Posterior cingulate gyrus (tissue), 11 donors: ENCODE data around the gene PSMB5.
A peak's percentile ranks its signal among the peaks of the same experiment; 100 is the strongest.

Experiments used
- DNase-seq, 10 donors: peaks; one replicate each; pipeline versions ENCODE4 v3.0.0 to v3.0.0-alpha.2; 2020 to 2021; ENCODE audit warnings: mixed read lengths in 3 of 10
- intact Hi-C: fragments of 100-400 bp; cut with DNase I; formaldehyde crosslinking; loops from one replicate; pipeline ENCODE4 v1.15.1; 2023

PSMB5 gene

DNA sequence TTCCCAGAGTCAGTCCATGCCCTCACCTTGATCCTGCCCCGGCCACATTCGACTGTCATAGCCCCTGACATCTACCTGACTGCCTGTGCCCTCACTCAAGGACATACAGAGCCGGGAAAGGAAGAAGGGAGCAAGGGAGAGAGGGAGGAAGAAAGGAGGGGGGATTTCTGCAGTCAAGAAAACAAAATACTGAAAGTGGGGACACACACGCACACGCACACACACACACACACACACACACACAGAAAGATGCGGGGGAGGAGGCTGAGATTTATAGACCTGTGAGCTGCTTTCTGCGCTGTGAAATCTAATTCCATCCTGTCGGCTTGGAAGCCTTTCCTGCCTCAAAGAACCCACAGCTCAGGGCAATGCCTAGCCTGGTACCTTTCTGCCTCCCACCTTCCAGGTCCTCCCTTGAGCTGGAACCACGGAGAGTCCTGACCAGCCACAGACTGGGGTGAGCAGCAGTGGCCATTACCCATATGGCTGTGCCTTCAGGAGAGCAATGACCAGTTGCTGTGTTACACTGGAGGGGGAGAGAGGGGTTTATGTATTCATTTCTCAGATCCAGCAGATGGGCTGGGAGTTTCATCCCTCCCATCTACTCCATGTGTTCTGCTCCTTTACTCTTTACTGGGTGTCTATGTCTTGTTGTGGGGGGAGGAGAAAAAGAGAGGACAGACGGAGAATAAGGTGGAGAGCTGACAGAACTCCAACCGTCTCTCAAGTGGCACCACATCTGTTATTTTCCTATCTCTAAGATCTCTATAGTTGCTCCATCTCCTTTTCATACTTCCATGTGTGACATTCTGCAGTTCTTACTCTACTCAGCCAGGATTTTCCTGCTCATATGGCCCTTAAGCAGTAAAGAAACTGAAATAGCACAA is 37.7 kb downstream of the PSMB5 start:
- no peak for DNase-seq
- intact Hi-C loops, result no loop called here

DNA sequence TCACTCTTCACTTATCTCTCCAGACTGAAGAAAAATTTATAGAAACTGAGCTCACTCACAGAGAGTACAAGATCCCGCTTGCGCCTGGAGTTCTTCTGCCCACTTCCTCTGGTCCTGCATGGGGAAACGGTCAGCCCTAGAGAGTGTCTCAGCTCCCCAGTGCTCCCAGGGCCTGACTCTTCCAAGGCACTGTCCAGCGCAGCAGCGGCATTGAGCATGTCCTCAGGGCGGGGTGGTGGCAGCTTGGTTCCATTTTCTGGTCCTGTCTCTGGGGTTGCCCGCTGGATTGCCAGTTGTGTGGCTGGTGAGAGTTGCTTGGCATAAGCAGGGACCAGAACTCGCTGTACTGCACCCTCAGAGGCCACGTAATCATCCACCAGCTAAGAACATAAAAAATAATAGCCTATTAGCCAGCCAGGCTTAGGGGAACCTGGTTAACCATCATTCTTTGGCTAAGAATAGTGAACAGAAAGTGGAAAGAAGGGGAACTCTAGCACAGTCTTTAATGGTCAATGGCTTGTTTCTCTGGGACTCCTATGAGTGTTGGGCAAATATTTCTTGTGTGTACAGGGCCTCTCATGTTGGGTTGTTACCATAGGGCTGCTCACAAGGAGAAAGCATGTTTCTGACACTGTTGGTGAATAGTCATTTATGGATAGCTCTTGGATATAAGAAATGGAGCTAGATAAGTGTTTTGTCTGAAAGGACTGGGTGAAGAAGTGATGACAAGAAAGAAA is 38.6 kb downstream of the PSMB5 start:
- DNase-seq, result no peak
- intact Hi-C loops, result loop anchor here (2.0 kb wide), 1 partner anchor 63 kb away; no protein-coding TSS in a partner anchor

GRCh38 chr14:22994762-22995275 is 39.9 kb downstream of the PSMB5 start:
- no peak for DNase-seq

DNA sequence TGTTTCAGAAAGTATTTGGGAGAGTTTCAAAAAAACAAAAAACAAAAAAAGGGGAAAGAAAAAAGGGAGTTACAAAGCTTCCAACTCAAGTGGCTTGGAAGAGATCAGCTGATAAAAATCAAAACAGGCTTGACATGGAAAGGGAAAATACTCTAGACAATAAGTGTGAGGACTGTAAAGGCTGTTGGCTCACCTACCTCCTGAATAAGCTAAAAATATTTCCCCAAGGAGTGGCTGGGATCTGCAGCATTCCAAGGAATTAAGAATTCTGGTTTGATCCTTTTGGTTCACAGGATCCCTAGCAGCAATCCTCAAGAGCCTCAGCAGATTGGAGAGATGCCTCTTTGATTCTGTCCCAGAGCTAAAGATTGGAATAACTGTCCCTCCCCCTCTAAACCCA is 41.2 kb downstream of the PSMB5 start:
- DNase-seq, result no peak
- intact Hi-C loops, result no loop called here

More at GRCh38 chr14:22994762-22995275, 39.9 kb downstream of the PSMB5 start:
- intact Hi-C loops, result loop anchor here (2.0 kb wide), 1 partner anchor 64 kb away; no protein-coding TSS in a partner anchor

DNA sequence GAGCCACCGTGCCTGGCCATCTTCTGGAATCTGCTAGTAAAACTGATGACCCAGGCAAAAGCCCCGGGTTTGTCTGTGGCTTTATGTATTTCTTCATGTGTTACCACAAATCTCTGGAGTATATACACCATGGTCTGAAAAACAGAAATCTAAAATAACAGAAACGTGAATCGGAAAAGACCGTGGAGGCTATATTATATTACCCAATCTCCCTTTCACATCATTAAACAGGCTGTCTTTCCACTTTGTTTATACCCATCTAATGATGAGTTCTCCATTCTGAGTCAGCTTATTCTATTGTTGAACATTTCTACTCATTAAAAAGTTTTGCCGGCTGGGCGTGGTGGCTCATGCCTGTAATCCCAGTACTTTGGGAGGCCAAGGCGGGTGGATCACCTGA is 42.8 kb downstream of the PSMB5 start:
- no peak for DNase-seq
- intact Hi-C loops, result no loop called here

DNA sequence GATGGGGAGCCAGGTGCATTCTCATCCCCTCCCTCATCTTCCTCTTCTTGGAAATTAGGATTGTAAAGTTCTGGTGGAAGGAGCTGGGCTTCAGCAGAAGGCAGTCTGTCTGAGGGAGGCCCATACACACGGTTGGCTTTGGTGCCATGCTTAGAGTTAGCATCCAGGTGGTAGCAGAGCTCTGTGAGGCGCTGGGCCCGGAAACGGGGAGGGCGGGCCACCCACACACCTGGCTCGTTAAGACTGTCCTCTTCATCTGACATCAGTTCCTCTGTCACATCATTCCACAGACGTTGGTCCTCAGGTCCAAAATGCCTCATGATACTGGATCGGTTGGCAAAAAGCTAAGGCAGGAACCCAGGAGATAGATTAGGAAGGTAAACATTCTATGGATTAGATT is 47.4 kb downstream of the PSMB5 start:
- no peak for DNase-seq
- intact Hi-C loops, result loop anchor here (10.0 kb wide), 1 partner anchor 52 kb away; no protein-coding TSS in a partner anchor

DNA sequence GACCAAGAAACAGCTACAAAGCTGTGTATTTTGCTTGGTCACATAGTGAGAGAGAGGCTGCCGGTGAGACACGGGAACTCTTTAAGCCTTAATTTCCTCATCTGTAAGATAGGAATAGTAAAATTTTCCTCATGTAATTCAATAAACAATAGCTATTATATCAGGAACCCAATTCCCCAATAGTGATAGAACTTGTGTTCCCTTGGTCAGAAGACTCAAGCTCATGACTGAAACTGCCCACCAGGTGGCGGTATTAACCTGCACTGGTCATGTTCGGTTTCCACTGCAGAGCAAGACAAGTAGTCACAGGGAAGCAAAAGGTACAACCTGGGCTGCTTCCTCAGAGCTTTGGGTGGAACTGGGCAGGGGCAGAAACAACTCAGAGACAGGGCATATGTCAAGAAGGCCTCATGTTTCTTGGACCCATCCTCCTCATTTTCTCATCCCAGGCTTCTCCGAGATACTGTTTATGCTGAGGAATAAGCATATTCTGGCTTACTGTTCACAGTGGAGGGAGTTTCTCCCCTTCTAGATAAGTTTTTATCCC is 48.1 kb downstream of the PSMB5 start:
- peak; percentile 78 to 99 (median 94) for DNase-seq
- intact Hi-C loops, result loop anchor here (1.0 to 10.0 kb wide), 2 partner anchors 52 to 72 kb away; no protein-coding TSS in a partner anchor

- DNase-seq, result no peak
- intact Hi-C loops, result loop anchor here (1.0 to 10.0 kb wide), 2 partner anchors 51 to 72 kb away; no protein-coding TSS in a partner anchor
These were observed 48.7 kb downstream of the PSMB5 start for GRCh38 chr14:22985894-22986507.

GRCh38 chr14:22984959-22985658 is 49.6 kb downstream of the PSMB5 start:
- intact Hi-C loops, result loop anchor here (10.0 kb wide), 1 partner anchor 50 kb away; no protein-coding TSS in a partner anchor
- DNase-seq, result no peak

DNA sequence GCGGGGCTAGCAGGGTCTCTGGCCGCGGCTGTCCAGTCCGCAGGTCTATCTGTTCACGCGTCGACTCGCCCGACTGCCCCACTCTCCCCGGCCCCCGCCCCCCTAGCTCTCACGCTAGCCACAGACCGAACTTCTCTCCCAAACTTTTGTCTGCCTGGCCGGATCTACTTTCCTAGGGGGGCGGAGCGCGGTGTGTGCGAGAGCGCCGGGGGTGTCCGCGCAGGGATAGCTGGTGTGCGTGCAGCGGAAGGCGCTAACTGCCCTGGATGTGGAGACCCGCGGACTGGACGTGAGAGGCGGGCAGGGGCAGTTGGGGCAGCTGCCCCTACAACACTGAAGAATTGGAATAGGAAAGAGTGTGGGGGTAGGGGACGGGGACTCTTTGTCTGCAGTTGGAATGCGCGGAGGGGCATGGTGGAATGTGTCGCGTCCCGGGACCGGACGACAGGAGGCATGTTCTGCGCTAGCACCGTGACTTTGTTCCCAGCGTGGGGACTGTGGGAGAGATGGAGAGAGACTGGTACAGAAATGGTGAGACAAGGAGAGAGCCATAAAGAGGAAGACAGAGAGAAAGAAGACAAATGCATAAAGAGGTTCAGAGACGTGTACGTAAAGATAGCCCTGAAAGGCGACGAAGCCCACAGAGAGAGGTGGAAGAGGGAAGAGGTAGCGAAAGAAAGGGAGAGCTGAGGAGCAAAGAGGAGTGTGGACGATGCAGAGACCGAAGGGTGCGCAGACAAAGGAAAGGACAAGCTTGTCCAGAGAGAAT is 52.0 kb downstream of the PSMB5 start, which contains the start of gene AJUBA:
AJUBA (minus strand) TSS at position 75 of the 769 bp plus-strand sequence. CDS start 285 bp downstream, outside the sequence.
- peak in 8 of 10 donors; percentile 33 to 87 (median 54) for DNase-seq
- intact Hi-C loops, result loop anchor here (10.0 kb wide), 1 partner anchor 48 kb away; no protein-coding TSS in a partner anchor

DNA sequence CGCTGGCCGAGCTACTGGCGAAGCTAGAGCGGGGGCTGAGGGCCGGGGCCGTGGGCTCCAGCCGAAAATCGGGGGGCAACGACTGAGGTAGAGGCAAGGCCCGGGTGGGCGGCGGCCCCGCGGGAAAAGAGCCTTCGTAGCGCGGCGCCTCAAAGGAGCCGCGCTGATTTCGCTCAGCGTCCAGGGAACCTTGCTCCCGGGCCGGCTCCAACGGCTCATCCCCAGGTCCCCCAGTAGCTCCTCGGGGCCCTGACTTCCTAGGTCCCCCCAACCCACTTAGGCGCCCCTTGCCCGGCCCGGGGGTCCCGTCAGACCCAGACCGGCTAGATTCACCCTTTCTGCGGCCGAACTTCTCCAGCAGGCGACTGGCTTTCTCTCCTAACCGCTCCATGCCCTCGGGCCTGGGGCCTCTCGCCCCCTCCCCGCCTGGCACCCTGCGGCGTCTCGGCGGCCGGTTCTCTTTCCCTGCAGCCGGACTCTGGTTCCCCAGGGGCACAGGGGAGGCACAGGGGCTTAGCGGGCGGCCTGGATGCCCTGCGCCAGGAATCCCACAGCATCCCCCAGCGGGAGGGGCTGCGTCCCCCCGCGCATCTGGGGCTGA is 52.7 kb downstream of the PSMB5 start:
- intact Hi-C loops, result loop anchor here (10.0 kb wide), 1 partner anchor 47 kb away; no protein-coding TSS in a partner anchor
- DNase-seq, result no peak

- peak in 1 of 10 donors; percentile 77 for DNase-seq
- intact Hi-C loops, result loop anchor here (10.0 kb wide), 1 partner anchor 46 kb away; no protein-coding TSS in a partner anchor
These were observed 53.4 kb downstream of the PSMB5 start for GRCh38 chr14:22981090-22981875.

GRCh38 chr14:22980672-22981089 is 54.0 kb downstream of the PSMB5 start:
- DNase-seq, result no peak
- intact Hi-C loops, result loop anchor here (10.0 kb wide), 1 partner anchor 46 kb away; no protein-coding TSS in a partner anchor

- intact Hi-C loops, result loop anchor here (10.0 kb wide), 1 partner anchor 45 kb away; no protein-coding TSS in a partner anchor
- DNase-seq, result no peak
These were observed 54.8 kb downstream of the PSMB5 start for GRCh38 chr14:22979748-22980392.

DNA sequence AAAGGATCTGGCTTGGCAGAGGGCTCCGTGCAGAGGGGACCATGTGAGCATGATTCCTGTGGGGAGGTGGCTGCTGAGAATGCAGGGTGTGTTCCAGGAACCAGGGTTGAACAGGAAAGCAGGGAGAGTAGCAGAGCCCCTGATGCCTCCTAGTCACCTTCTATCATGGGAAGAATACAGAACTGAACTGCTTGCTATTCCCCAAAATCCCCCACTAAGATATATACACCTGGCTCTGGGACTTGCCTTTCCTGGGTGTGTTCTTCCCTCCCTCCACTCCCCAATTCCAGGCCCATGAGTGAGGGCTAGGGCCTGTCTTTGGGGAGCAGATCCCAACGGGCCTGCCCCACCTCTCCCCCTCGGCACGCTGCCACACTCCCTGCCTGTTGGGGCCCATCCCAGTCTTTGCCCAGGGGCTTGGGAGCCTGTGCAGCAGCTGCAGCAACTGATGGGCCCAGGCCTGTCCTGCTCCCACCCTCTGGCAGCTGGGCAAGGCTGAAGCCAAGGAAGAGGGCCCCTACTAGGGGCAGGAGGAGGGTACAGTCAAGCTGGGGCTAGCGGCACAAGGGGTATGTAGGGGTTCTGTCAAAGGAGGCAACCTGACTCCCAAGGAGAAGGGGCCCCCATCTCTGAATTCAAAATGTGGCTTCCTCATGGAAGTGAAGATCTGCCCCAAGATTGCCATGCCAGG is 55.6 kb downstream of the PSMB5 start:
- no peak for DNase-seq
- intact Hi-C loops, result no loop called here

DNA sequence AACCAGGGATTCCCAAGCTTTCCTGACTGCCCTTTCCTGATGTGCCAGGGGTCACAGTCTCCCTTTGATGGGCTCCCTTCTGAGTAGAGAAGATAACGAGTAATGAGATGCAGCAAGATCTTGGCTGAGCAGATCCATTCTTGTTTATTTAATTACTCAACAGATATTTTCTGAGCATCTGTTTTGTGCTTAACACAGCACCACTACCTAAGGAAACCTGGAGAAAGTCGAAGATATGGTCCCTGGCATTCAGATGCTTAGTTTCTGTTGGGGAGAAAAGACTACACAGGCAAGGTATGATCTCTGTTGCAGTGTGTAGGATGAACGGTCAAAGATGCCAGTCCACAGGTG is 56.2 kb downstream of the PSMB5 start:
- no peak for DNase-seq
- intact Hi-C loops, result no loop called here
